Activated T-cell treated with anti-CD3 and anti-CD28 coated beads, Interleukin-2, amount 50 U/mL, for 4 hours (primary cell): Measurements from ENCODE around the gene PLCG2. TPM values are rescaled to one million over a fixed set of nuclear protein-coding genes. Genes with fewer than 3 reads are reported as not detected.
A peak's percentile ranks its signal among the peaks of the same experiment; 100 is the strongest.
"Not testable (repeated sequence)": the region's sequence is repeated elsewhere in the genome, so short reads cannot be mapped to it uniquely, and the experiment has no call there.

Source experiments
- ATAC-seq, 2 donors: fragments of 200-7000 bp; cut with Tn5 transposase; one replicate each; pipeline ENCODE4 v1.10.0; 2021
- DNase-seq: peaks from one replicate; pipeline ENCODE4 v3.0.0-alpha.2; 2020
- H3K27me3 Mint-ChIP-seq: one replicate; pipeline ENCODE4 v1.8.0; 2021; ENCODE audit warnings: low read depth, mixed read lengths
- H3K36me3 Mint-ChIP-seq: one replicate; pipeline ENCODE4 v1.8.0; 2022; ENCODE audit warnings: mixed read lengths; ENCODE audit not compliant: insufficient read depth
- H3K4me1 Mint-ChIP-seq: one replicate; pipeline ENCODE4 v1.8.0; 2021; ENCODE audit warnings: low read depth, mixed read lengths
- H3K4me3 Mint-ChIP-seq: one replicate; pipeline ENCODE4 v1.8.0; 2021; ENCODE audit warnings: mild to moderate bottlenecking, moderate library complexity, mixed read lengths
- H3K9me3 Mint-ChIP-seq: one replicate; pipeline ENCODE4 v1.8.0; 2021; ENCODE audit warnings: mixed read lengths
- total RNA-seq, 3 donors: library from RNA; stranded (reverse); gene quantifications; one replicate each; pipeline ENCODE4 v1.2.1, GENCODE V29; 2021

PLCG2 gene
- 1 to 10 TPM; 2.6 to 3.4 (median 2.7) TPM for total RNA-seq

DNA sequence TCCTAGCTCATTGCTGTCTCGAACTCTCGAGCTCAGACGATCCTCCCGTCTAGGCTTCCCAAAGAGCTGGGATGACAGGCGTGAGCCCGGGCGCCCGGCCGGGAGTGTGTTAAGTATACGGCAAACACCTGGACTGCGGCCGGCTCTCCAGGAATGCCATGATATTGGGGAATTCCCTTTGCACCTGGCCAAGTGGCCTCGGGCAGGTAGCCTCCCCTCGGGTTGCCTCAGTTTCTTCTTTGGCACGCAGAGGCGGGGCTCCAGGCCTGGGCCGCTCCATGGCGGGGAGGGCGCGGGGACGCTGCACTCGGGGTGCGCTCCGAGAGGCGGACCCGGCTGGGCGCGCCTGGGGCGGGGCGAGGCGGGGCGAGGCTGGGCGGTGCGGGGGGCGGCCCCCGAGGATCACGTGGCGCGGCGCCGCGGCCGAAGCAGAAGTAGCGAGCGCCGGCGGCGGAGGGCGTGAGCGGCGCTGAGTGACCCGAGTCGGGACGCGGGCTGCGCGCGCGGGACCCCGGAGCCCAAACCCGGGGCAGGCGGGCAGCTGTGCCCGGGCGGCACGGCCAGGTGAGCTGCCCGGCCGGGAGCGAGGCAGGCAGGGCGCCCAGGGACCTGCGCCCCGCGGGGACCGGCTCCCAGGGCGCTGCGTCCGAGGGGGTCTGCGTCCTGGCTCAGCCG, at the start of gene PLCG2:
Gene PLCG2 (plus strand): TSS at position 431 of the 675 bp plus-strand sequence. CDS start 6,699 bp downstream, outside the sequence.
- no peaks in the 10 kb centered on the region for H3K9me3 Mint-ChIP-seq
- peaks cover 33% of the 10 kb centered on the region for H3K27me3 Mint-ChIP-seq
- H3K36me3 Mint-ChIP-seq: no peaks in the 10 kb centered on the region
- ATAC-seq: peak; percentile 96 to 98
- DNase-seq: peak; percentile 55
- H3K4me3 Mint-ChIP-seq: peak within 1 kb of the TSS; percentile 87
- peaks cover 14% of the 10 kb centered on the region for H3K4me1 Mint-ChIP-seq

DNA sequence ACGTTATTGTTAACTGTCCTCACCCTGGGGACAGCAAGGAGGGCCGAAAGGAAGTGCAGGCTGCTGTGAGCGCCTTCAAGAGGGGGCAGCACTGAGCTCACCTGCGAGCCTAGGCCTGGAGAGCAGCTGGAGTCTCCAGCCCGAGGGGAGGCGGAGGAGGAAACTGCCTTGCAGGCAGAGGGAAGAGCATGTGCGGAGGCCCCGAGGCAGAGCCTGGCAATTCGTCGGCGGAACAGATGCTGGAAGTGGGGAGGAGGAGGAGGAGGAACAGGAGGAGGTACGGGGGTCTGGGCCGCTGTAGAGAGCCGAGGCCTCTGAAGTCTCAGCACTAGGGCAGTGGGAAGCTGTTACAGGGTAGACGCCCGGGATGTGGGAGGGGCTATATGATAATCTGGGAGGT, 49.6 kb upstream of the PLCG2 start:
- Mint-ChIP-seq H3K9me3 (no peaks in the 10 kb centered on the region), H3K4me1 (peaks cover 15% of the 10 kb centered on the region), H3K4me3 (no peak overlapping the region), H3K27me3 (no peaks in the 10 kb centered on the region), H3K36me3 (no peaks in the 10 kb centered on the region)
- DNase-seq (no peak), ATAC-seq (no peak)

DNA sequence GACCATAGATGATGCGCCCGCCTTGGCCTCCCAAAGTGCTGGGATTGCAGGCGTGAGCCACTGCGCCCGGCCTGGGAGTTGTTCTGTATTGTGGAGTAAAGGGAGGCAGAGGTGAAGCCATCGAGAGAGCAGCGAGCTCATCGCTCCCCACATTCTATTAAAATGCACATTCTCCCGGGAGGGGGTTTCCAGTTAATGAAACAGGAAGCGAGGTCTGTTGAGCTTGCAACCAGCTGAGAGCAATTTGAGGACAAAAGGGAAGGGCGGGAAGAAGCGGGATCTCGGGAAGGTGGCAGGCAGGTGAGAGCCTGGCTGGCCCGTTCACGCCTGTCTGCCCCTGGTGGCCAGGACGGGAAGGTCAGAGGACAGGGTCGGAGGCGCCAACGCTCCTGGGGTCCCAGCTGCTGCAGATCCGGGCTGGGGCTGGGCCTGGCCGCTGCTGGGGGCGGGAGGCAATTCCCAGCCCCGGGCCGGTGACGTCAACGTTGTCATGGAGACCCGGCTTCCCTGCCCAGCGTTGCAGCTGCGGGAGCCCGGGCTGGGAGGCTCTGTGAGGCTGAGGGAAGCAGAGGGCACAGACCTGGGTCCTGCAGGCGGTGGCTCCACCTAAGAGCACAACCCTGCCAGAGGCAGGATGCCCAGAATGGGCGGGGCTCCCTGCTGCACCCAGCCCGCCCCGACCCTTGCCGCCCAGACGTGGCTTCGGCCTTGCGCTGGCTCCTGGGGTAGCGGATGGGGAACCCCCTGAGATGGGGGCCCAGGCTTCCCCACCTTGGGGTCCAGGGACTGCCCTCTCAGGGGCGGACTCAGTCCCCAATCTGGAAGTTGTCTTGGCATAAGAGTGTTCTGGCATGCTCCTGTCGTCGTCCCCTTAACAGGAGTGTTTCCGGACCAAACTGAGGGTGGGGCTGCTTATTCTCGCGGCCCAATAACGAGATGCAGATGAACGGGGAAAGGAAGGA, 48.7 kb upstream of the PLCG2 start:
- H3K4me3 Mint-ChIP-seq: peak overlapping the region; percentile 76
- peaks cover 15% of the 10 kb centered on the region for H3K4me1 Mint-ChIP-seq
- H3K27me3 Mint-ChIP-seq: no peaks in the 10 kb centered on the region
- ATAC-seq (peak; percentile 85 to 89), DNase-seq (peak; percentile 51)
- no peaks in the 10 kb centered on the region for H3K36me3 Mint-ChIP-seq
- no peaks in the 10 kb centered on the region for H3K9me3 Mint-ChIP-seq

DNA sequence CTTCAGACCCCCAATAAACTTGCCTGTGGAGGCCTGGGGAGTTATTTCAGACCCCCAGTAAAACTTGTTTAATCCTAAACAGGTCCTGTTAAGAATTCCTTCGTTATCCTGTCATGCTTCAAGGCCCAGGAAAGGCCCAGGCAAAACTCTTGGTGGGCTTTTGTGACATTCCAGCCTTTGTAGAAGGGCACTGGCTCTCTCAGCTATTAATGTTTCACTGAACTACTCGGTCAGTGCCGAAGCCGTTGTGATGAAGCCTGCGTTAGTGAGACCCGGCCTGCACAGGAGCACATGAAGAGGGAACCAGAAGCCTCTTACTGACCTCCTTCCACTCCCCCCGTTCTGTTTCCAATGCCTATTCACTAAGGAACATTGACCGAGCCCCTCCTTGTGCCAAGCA, 47.4 kb upstream of the PLCG2 start:
- Mint-ChIP-seq H3K36me3 (no peaks in the 10 kb centered on the region), H3K9me3 (no peaks in the 10 kb centered on the region), H3K4me1 (peaks cover 15% of the 10 kb centered on the region), H3K27me3 (no peaks in the 10 kb centered on the region), H3K4me3 (no peak overlapping the region)
- DNase-seq: no peak
- no peak for ATAC-seq

DNA sequence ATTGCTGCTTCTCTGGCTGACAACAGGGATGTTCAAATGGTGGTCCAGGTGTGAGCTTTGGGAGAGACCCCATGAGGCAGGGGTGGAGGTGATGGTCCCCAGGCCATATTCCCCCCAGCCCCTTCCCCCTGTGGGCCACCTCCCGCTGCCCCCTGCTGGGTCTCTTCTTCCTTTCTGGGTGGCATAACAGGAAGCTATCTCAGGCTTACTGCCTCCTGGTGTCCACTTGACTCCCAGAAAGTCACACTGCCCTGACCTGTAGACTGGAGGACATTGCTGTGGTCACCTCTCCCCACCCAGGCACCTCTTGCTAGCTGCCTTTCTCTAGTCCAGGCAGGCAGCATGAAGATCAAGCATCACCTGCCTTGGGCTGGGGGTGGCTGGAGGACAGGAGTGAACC, 46.4 kb upstream of the PLCG2 start:
- no peak overlapping the region for H3K4me3 Mint-ChIP-seq
- no peak for DNase-seq
- no peaks in the 10 kb centered on the region for H3K9me3 Mint-ChIP-seq
- ATAC-seq: no peak
- peaks cover 17% of the 10 kb centered on the region for H3K4me1 Mint-ChIP-seq
- H3K27me3 Mint-ChIP-seq: no peaks in the 10 kb centered on the region
- no peaks in the 10 kb centered on the region for H3K36me3 Mint-ChIP-seq

DNA sequence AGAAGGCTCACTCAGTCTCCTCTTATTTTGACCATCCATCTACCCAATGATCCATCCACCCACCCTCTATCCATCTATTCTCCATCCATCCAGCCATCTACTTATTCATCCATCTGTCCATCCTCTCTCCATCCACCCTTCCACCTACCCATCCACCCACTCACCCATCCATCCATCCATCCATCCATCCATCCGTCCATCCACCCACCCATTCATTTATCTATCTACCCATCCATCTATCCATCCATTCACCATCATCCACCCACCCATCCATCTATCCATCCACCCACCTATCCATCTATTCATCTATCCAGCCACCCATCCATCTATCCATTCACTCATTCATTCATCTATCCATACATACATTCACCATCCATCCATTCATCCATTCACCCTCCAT, 45.8 kb upstream of the PLCG2 start:
- Mint-ChIP-seq H3K36me3 (no peaks in the 10 kb centered on the region), H3K27me3 (no peaks in the 10 kb centered on the region), H3K9me3 (no peaks in the 10 kb centered on the region), H3K4me3 (no peak overlapping the region), H3K4me1 (peaks cover 23% of the 10 kb centered on the region)
- DNase-seq (no peak), ATAC-seq (no peak)

DNA sequence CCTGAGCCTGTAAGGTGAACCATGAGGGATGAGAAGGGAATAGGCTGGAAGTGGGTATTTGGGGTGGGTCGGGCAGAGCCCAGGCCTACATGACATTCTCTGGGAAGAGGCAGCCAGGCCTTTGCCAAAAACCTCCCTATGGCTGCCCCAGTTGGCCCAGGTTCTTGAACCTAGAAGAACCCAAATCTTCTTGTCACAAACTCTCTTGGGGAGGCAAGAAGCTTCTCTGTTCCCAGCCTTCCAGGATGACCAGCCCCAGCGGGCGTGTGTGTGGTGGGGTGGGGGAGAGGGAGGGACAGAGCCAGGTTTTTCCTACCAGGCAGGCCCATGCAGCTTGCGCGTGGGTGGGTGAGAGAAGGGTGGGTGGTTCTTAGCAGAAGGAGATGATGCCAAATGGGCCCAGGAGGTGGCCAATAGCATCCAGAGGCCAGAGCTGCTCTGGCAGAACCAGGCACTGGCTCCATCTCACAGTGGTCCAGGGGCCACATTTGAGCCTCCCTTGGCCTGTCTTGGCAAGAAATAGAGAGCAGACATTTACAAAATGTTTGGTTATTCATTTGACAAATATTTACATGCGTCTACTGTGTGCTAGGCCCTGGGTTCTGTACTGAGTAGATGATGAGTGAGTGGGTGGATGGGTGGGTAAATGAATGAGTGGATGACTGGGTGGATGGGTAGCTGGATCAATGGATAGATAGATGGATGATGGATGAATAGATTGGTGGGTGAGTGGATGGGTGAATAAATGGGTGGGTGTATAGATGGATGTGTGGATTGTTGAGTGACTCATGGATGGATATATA, 44.3 kb upstream of the PLCG2 start:
- ATAC-seq: no peak
- no peak for DNase-seq
- Mint-ChIP-seq H3K9me3 (no peaks in the 10 kb centered on the region), H3K36me3 (no peaks in the 10 kb centered on the region), H3K4me1 (peaks cover 18% of the 10 kb centered on the region), H3K4me3 (no peak overlapping the region), H3K27me3 (no peaks in the 10 kb centered on the region)

DNA sequence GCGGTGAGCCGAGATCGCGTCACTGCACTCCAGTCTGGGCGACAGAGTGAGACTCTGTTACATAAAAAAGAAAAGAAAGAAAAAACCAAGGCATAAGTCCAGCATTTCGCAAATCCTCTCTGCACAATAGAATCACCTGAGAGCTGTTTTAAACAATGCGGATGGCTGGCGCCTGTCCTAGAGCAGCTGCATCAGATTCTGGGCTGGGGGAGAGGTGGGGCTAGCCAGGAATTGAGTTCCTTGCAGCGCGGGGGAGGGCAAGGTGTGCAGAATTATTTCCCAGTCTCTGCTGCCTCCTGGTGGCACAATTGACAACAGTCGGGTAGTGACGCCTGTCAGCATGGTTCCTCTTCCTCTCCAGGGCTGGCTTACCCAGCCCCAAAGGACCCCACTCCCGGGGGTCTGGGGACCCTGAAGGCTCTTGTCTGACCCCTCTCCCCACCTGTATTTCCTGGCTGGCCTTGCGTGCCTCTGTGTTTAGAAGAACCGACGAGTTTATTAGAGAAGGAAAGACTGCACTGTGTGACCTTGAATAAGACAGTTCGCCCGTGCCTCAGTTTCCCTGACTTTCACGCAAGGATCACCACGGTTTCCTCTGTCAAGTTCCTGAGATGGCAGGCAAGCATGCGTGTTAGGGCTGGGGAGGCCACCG, 41.1 kb upstream of the PLCG2 start:
- H3K9me3 Mint-ChIP-seq: no peaks in the 10 kb centered on the region
- DNase-seq (peak; percentile 85), ATAC-seq (peak; percentile 96 to 97)
- peak overlapping the region; percentile 63 for H3K4me3 Mint-ChIP-seq
- H3K27me3 Mint-ChIP-seq: no peaks in the 10 kb centered on the region
- H3K36me3 Mint-ChIP-seq: no peaks in the 10 kb centered on the region
- H3K4me1 Mint-ChIP-seq: peaks cover 10% of the 10 kb centered on the region

DNA sequence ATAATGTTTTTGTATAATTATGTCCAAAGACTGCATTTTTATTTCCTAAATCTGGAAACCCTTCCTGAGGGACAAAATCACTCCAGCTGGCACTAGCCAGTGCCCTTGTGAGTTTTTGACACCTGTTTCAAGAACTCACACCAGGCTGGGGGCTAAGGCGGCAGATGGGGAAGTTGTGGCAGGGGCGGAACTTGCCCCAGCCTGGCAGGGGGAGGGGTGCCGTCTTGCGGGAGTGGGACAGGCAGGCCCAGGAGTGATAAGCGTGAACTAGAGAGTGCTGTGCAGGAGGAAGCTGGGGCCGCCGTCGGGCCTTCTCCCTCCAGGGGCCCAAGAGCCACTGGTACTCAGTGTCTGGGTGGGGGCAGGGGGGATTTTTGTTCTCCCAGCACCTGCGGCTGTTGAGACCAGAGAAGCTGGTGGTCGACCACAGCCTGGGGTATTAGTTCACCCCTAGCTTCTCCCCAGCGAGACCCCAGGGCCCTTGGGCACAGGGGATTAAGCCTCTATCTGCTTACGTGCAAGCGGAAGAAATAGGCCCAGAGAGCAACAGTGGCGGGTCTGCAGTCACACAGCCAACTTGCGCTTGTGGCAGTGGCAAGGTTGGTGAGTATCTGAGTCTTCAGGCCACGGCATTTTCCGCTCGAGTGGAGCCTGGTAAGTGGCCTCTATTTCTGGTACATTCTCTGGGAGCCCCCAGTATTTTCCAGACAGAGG, 40.2 kb upstream of the PLCG2 start:
- H3K4me3 Mint-ChIP-seq: no peak overlapping the region
- no peak for ATAC-seq
- H3K36me3 Mint-ChIP-seq: no peaks in the 10 kb centered on the region
- H3K4me1 Mint-ChIP-seq: peaks cover 10% of the 10 kb centered on the region
- no peaks in the 10 kb centered on the region for H3K9me3 Mint-ChIP-seq
- no peaks in the 10 kb centered on the region for H3K27me3 Mint-ChIP-seq
- DNase-seq: no peak

DNA sequence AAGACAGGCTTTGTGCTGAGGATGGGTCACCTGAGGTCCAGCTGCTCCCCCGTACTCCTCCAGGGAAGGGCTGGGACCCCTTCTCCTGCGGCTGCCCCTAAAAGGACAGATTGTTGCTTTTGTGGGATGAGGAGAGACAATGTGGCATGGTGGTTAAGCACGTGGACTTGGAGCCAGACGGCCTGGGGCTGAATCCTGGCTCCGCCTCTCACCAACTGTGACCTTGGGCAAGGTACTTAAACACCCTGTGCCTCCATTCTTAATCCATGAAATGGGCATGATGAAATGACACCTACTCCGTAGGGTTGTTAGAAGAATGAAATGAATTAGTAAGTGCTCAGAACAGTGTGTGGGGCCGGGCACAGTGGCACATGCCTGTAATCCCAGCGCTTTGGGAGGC, 39.6 kb upstream of the PLCG2 start:
- Mint-ChIP-seq H3K36me3 (no peaks in the 10 kb centered on the region), H3K9me3 (no peaks in the 10 kb centered on the region), H3K4me1 (peaks cover 10% of the 10 kb centered on the region), H3K4me3 (no peak overlapping the region), H3K27me3 (no peaks in the 10 kb centered on the region)
- ATAC-seq (no peak), DNase-seq (no peak)

DNA sequence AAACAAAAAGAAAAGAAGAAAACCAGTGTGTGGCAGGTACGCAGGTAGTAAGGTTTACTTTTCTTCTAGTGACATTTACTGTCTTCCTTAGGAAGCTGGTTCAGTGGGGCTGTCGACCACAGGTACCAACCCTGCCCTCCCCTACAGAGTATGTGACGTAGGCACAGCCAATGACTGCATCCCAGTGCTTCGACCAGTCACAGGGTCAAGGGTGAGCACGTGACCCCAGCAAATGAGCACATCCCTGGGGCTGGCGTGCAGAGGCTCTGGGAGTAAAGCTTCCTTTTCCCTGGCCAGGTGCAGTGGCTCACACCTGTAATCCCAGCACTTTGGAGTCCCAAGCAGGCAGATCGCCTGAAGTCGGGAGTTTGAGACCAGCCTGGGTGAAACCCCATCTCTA, 38.9 kb upstream of the PLCG2 start:
- Mint-ChIP-seq H3K4me3 (no peak overlapping the region), H3K36me3 (no peaks in the 10 kb centered on the region), H3K9me3 (no peaks in the 10 kb centered on the region), H3K4me1 (peaks cover 10% of the 10 kb centered on the region), H3K27me3 (no peaks in the 10 kb centered on the region)
- DNase-seq (no peak), ATAC-seq (no peak)

DNA sequence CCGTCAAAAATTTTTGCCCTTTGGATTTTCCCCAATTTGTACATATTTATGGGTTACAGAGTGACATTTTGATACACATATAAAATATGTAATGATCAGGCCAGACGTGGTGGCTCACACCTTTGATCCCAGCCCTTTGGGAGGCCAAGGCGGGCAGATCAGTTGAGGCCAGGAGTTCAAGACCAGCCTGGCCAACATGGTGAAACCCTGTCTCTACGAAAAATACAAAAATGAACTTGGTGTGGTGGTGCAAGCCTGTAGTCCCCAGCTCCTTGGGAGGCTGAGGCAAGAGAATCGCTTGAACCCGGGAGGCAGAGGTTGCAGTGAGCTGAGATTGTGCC, 37.7 kb upstream of the PLCG2 start:
- H3K4me3 Mint-ChIP-seq, H3K27me3 Mint-ChIP-seq, ATAC-seq, H3K9me3 Mint-ChIP-seq, DNase-seq, H3K36me3 Mint-ChIP-seq: not testable (repeated sequence)
- H3K4me1 Mint-ChIP-seq: peaks cover 16% of the 10 kb centered on the region

DNA sequence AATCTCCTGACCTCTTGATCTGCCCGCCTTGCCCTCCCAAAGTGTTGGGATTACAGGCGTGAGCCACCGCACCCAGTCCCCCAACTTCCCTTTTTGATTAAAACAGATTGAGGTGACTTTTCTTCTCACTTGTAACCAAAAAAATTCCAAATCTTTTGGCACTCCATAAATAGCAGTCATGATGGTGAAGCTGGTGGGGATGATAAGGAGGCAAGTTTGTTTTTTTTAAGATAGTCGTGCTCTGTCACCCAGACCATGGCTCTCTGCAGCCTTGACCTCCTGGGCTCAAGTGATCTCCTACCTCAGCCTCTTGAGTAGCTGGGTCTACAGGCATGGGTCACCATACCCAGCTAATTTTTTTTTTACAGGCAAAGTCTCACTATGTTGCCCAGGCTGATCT, 34.7 kb upstream of the PLCG2 start:
- Mint-ChIP-seq H3K4me3 (no peak overlapping the region), H3K4me1 (peaks cover 7% of the 10 kb centered on the region), H3K27me3 (no peaks in the 10 kb centered on the region)

More for the DNA sequence above, 34.7 kb upstream of the PLCG2 start:
- DNase-seq (no peak), ATAC-seq (no peak)
- no peaks in the 10 kb centered on the region for H3K36me3 Mint-ChIP-seq
- no peaks in the 10 kb centered on the region for H3K9me3 Mint-ChIP-seq
